Kidney (tissue), 14 donors: ENCODE data around the gene GNG14. TPM values are rescaled to one million over a fixed set of nuclear protein-coding genes. Genes with fewer than 3 reads are reported as not detected.

Experiments used
- DNase-seq, 5 donors: peaks; one replicate each; pipeline ENCODE4 v3.0.0-alpha.2; 2013 to 2020
- FAIRE-seq: peaks from 2 replicates; lab custom pipeline; 2012; peaks lifted over from hg19 to GRCh38; lab: Jason Lieb, UNC
- H3K27ac ChIP-seq, 2 donors: one replicate each; pipeline ENCODE4 v1.7.0; 2013; ENCODE audit warnings: low read depth in 2 of 2, low read length in 2 of 2, inconsistent platforms in 1 of 2
- H3K27me3 ChIP-seq: one replicate; pipeline ENCODE4 v1.7.1; 2013; ENCODE audit warnings: low read length, inconsistent platforms; ENCODE audit not compliant: control insufficient read depth, insufficient read depth
- H3K36me3 ChIP-seq, 3 donors: one replicate each; pipeline versions ENCODE4 v1.7.0 to v1.7.1; 2013; ENCODE audit warnings: low read length in 3 of 3, control low read depth in 1 of 3, inconsistent platforms in 1 of 3; ENCODE audit not compliant: insufficient read depth in 3 of 3, control insufficient read depth in 2 of 3
- H3K4me1 ChIP-seq, 3 donors: one replicate each; pipeline versions ENCODE4 v1.7.0 to v1.7.1; 2013; ENCODE audit warnings: low read length in 3 of 3, inconsistent platforms in 1 of 3, low read depth in 1 of 3; ENCODE audit not compliant: control insufficient read depth in 2 of 3, insufficient read depth in 2 of 3
- H3K4me3 ChIP-seq, 3 donors: one replicate each; pipeline versions ENCODE4 v1.7.0 to v1.8.1; 2013; ENCODE audit warnings: low read length in 3 of 3, control low read depth in 1 of 3, inconsistent platforms in 1 of 3
- H3K9ac ChIP-seq, 3 donors: one replicate each; pipeline versions ENCODE4 v1.7.0 to v1.7.1; 2013; ENCODE audit warnings: low read length in 3 of 3, control low read depth in 1 of 3, inconsistent platforms in 1 of 3
- H3K9me3 ChIP-seq, 3 donors: one replicate each; pipeline versions ENCODE4 v1.7.0 to v1.7.1; 2013; ENCODE audit warnings: low read length in 3 of 3, control low read depth in 1 of 3, inconsistent platforms in 1 of 3; ENCODE audit not compliant: control insufficient read depth in 2 of 3, insufficient read depth in 1 of 3
- intact Hi-C: fragments of 100-400 bp; cut with DNase I; formaldehyde crosslinking; loops from one replicate; pipeline ENCODE4 v1.11.1; 2022
- polyA plus RNA-seq: library from polyadenylated mRNA; stranded (reverse); fragments of 350-450 nt; fragmentation: Illumina TruSeq; extraction: RNeasy Lipid Tissue Mini Kit (QIAGEN cat#74804); gene quantifications from one replicate; pipeline ENCODE4 v1.2.3, GENCODE V29; 2014; ENCODE audit warnings: low read depth, low replicate concordance; ENCODE audit not compliant: insufficient read depth
- total RNA-seq: library from RNA; stranded (reverse); fragmentation: NEBNext Ultra II Directional; extraction: Animal tissue kit (Norgen Biotek cat#: 25700); gene quantifications from one replicate; pipeline ENCODE4 v1.2.1, GENCODE V29; 2021
- TF ChIP-seq, protein P1 (sequence below): IDR thresholded peaks from 3 replicates; pipeline ENCODE4 v1.5.1; 2012; ENCODE audit warnings: mild to moderate bottlenecking, moderate library complexity, borderline replicate concordance; ENCODE audit not compliant: insufficient read depth; ENCODE audit errors: extremely low read depth
- donor health status: control.
- donor health status: control.
- donor health status: control.
- donor health status: control.
- donor health status: control.
- donor health status: DM: yes; HTN: yes; CAD: no.
- donor health status: Normal renal cell carcinoma (clear cell type).

Gene GNG14
- total and polyA plus RNA-seq, 2 donors from 2014 or later = not detected

DNA sequence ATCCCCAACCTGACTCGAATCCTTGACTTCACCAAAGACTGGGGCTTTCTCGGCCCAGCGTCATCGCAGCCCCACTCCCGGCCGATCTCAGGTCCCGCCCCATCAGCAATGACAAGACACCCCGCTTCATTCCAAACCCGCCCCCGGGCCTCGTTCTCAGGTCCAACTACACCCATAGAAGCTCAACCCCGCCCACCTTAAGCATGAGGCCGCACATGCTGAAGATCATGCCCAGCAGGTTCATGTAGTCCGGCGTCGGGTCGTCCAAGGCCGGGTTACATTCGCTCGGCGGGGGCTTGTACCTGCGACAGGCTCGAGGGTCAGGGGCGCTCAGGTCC, 18.9 kb upstream of the GNG14 start:
- H3K27ac ChIP-seq = peak overlapping the region; percentile 97 to 99
- TF ChIP-seq, protein P1, sequence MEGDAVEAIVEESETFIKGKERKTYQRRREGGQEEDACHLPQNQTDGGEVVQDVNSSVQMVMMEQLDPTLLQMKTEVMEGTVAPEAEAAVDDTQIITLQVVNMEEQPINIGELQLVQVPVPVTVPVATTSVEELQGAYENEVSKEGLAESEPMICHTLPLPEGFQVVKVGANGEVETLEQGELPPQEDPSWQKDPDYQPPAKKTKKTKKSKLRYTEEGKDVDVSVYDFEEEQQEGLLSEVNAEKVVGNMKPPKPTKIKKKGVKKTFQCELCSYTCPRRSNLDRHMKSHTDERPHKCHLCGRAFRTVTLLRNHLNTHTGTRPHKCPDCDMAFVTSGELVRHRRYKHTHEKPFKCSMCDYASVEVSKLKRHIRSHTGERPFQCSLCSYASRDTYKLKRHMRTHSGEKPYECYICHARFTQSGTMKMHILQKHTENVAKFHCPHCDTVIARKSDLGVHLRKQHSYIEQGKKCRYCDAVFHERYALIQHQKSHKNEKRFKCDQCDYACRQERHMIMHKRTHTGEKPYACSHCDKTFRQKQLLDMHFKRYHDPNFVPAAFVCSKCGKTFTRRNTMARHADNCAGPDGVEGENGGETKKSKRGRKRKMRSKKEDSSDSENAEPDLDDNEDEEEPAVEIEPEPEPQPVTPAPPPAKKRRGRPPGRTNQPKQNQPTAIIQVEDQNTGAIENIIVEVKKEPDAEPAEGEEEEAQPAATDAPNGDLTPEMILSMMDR = no peak
- no peaks in the 10 kb centered on the region for H3K27me3 ChIP-seq
- peak in 3 of 5 donors; percentile 54 to 87 (median 76) for DNase-seq
- peak overlapping the region; percentile 85 to 91 (median 90) for H3K9ac ChIP-seq
- peaks cover 0 to 6% (median 2%) of the 10 kb centered on the region in 3 donors for H3K36me3 ChIP-seq
- H3K4me1 ChIP-seq = peaks cover 0 to 29% (median 18%) of the 10 kb centered on the region in 3 donors
- no peaks in the 10 kb centered on the region for H3K9me3 ChIP-seq
- peak overlapping the region; percentile 77 to 93 (median 84) for H3K4me3 ChIP-seq
- FAIRE-seq = no peak
- intact Hi-C loops = no loop called here

DNA sequence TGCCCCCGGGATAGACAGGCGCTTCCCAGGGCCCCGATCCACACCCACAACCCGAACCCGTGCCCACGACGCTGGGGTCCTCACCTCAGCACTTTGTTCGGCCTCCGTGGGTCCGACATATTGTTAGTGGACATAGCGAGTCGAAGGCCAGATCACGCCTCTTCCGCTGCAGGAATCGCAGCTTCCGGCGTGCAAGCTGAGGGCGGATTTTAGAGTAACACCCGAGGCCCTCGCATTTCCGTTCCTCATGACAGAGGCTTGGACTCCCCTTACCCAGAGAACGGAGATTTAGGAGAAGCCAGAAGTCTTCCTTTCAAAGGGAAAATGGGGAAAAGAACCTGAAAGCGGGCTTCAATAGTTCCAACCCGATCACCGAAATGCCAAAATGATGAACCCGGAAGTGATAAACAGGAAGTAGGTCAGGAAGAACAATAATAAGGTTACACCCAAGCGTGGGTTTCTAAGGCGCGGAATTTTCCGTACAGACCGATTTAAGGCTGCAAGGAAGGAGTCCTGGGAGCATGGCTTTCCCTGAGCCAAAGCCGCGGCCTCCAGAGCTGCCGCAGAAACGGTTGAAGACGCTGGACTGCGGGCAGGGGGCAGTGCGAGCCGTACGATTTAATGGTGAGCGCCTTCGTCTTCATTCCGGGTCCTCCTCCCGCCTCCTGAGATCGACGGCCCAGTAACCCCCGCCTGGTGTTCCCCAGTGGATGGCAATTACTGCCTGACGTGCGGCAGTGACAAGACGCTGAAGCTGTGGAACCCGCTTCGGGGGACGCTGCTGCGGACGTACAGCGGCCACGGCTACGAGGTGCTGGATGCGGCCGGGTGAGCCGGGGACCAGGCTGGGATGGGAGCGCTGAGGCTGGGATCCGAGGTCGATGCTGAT, 18.3 kb upstream of the GNG14 start:
- Histone ChIP-seq H3K27ac (peak overlapping the region; percentile 97 to 99), H3K9ac (peak overlapping the region; percentile 85 to 91 (median 90)), H3K4me3 (peak overlapping the region; percentile 77 to 93 (median 84)), H3K36me3 (peaks cover 2 to 8% (median 5%) of the 10 kb centered on the region in 3 donors), H3K27me3 (no peaks in the 10 kb centered on the region), H3K4me1 (peaks cover 0 to 29% (median 18%) of the 10 kb centered on the region in 3 donors), H3K9me3 (no peaks in the 10 kb centered on the region)
- TF ChIP-seq, protein P1 = no peak
- FAIRE-seq (no peak), DNase-seq (peak; percentile 83 to 94 (median 91))
- intact Hi-C loops = loop anchor here (10.0 kb wide), 1 partner anchor 125 kb away; the partner anchor contains the start of gene JUNB

DNA sequence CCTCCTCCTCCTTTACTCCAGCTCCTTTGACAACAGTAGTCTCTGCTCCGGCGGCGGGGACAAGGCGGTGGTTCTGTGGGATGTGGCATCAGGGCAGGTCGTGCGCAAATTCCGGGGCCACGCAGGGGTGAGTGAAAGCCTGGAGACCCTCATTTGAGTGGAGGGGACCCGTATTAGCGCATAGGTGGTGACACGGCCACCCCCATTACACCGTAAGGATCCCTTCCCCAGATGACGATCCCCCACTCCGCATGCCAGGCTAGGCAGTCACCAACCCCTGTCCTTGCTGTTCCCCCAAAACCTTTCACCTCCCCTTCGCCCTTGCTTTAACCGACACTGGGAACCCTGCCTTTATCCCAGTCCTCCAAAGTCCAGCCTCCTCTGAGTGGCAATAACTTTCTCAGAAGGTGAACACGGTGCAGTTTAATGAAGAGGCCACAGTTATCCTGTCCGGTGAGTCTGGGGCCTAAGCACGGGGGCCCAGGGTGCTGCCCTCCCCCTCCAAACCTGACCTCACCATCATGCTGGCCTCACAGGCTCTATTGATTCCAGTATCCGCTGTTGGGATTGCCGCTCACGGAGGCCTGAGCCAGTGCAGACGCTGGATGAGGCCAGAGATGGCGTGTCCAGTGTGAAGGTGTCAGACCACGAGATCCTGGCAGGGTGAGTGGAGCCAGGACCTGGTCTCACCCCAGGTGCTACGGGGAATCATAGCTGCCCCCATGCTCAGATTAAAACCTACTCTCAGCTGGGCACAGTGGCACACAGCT, 17.5 kb upstream of the GNG14 start:
- H3K4me3 ChIP-seq = peak overlapping the region; percentile 77 to 93 (median 84)
- FAIRE-seq (no peak), DNase-seq (no peak)
- H3K9ac ChIP-seq = peak overlapping the region; percentile 59 to 91 (median 90)
- no peaks in the 10 kb centered on the region for H3K27me3 ChIP-seq
- intact Hi-C loops = loop anchor here (10.0 kb wide), 1 partner anchor 124 kb away; the partner anchor contains the start of gene JUNB
- no peaks in the 10 kb centered on the region for H3K9me3 ChIP-seq
- peaks cover 3 to 12% (median 8%) of the 10 kb centered on the region in 3 donors for H3K36me3 ChIP-seq
- H3K4me1 ChIP-seq = peaks cover 0 to 29% (median 18%) of the 10 kb centered on the region in 3 donors
- H3K27ac ChIP-seq = peak overlapping the region in 1 of 2 donors; percentile 99
- TF ChIP-seq, protein P1 = no peak
